Measurements from ENCODE around the gene MEX3B.

MEX3B gene

GRCh38 chr15:82062479-82063454 is 16.9 kb upstream of the MEX3B start:
- H3K9me3 ChIP-seq (ENCODE audit: low read length): no peaks in the 10 kb centered on the region
- H3K4me3 ChIP-seq (ENCODE audit: low read length): no peak overlapping the region
- peaks cover 19% of the 10 kb centered on the region for H3K27me3 ChIP-seq (ENCODE audit: insufficient read depth, low read length)
- H3K36me3 ChIP-seq (ENCODE audit: insufficient read depth, low read length): no peaks in the 10 kb centered on the region
- H3K4me1 ChIP-seq (ENCODE audit: insufficient read depth, low read length): peaks cover under 1% of the 10 kb centered on the region
- no peak overlapping the region for H2AFZ ChIP-seq (ENCODE audit: low read depth, low read length)

GRCh38 chr15:82060817-82061216 is 15.0 kb upstream of the MEX3B start:
- no peaks in the 10 kb centered on the region for H3K36me3 ChIP-seq (ENCODE audit: insufficient read depth, low read length)
- no peak overlapping the region for H3K4me3 ChIP-seq (ENCODE audit: low read length)
- H3K27me3 ChIP-seq (ENCODE audit: insufficient read depth, low read length): peaks cover 27% of the 10 kb centered on the region
- H3K4me1 ChIP-seq (ENCODE audit: insufficient read depth, low read length): peaks cover 12% of the 10 kb centered on the region
- no peaks in the 10 kb centered on the region for H3K9me3 ChIP-seq (ENCODE audit: low read length)
- no peak overlapping the region for H2AFZ ChIP-seq (ENCODE audit: low read depth, low read length)

DNA sequence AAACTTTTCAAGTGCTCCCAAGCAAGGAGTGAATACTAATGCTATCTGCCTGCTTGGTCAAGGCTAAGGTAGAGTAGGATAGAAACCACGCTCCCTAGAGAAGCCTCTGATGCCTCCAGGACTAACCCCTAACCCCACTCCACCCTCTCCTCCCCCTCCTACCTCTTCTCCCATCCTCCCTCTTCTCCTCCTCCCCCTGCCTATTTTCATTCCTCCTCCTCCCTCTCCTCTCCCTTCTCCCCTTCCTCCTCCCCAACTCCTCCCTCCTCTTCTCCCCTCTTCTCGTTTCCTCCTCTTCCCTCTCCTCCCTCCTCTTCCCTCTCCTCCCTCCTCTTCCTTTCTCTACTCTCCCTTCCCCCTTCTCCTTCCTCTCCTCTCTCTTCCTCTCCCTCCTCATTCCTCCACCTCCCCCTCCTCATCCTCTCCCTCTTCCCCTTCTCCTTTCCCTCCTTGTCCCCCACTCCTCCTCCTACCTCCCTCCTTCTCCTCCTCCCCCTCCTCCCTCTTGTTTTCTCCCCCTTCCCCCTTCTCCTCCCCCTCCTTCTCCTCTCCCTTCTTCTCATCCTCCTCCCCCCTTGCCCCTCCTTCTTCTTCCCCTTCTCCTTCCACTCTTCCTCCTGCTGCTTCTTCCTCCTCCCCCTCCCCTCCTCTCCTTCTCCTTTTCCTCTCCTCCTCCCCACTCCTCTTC is 12.8 kb upstream of the MEX3B start:
- Histone ChIP-seq H3K27me3 (ENCODE audit: insufficient read depth, low read length) (peaks cover 23% of the 10 kb centered on the region), H3K4me3 (ENCODE audit: low read length) (no peak overlapping the region), H3K4me1 (ENCODE audit: insufficient read depth, low read length) (peaks cover 12% of the 10 kb centered on the region), H2AFZ (ENCODE audit: low read depth, low read length) (no peak overlapping the region), H3K9me3 (ENCODE audit: low read length) (no peaks in the 10 kb centered on the region), H3K36me3 (ENCODE audit: insufficient read depth, low read length) (no peaks in the 10 kb centered on the region)

- no peak overlapping the region for H3K4me3 ChIP-seq (ENCODE audit: low read length)
- no peaks in the 10 kb centered on the region for H3K36me3 ChIP-seq (ENCODE audit: insufficient read depth, low read length)
- peaks cover 12% of the 10 kb centered on the region for H3K4me1 ChIP-seq (ENCODE audit: insufficient read depth, low read length)
- no peaks in the 10 kb centered on the region for H3K9me3 ChIP-seq (ENCODE audit: low read length)
- peaks cover 23% of the 10 kb centered on the region for H3K27me3 ChIP-seq (ENCODE audit: insufficient read depth, low read length)
- no peak overlapping the region for H2AFZ ChIP-seq (ENCODE audit: low read depth, low read length)
These were observed 12.2 kb upstream of the MEX3B start for GRCh38 chr15:82058026-82058425.

DNA sequence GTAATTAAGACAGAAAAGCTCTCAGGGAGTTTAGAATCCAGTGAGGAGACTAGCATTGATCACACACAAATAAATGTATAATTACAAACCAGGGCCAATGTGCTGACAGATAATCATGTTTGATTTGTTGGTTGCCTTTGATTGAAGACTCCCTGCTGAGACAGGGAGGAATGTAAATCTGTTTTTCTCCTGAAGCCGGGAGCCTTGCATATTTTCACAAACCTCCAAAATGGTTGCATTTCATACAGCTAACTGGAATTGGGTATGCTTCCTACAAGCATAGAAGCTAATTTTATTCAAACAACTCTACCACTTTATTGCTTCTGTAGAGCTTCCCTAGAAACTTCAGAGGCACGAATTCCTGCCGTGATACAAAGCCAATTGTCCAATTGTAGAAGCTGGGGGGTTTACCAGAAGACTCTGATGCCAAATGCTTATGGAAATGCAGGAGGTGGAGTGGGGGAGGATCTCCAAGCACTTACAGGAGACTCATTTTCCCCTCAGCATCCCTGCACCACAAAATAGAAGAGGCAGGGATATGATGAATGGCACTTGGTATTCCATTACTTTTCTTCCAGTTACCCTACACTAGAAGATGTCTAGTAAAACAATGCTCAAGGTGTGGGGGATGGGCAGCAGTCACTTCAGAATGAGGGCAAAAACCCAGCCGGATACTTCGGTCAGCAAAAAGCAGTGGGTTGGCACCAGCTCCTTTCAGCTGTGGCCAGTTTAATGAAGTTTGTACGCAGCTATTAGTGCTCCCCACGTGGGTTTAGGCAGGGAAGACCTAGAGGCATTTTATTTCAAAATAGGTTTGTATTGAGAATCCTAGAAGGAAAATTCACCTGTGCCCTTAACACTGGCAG is 11.4 kb upstream of the MEX3B start:
- no peaks in the 10 kb centered on the region for H3K36me3 ChIP-seq (ENCODE audit: insufficient read depth, low read length)
- H2AFZ ChIP-seq (ENCODE audit: low read depth, low read length): no peak overlapping the region
- peaks cover 12% of the 10 kb centered on the region for H3K4me1 ChIP-seq (ENCODE audit: insufficient read depth, low read length)
- H3K9me3 ChIP-seq (ENCODE audit: low read length): no peaks in the 10 kb centered on the region
- H3K4me3 ChIP-seq (ENCODE audit: low read length): no peak overlapping the region
- H3K27me3 ChIP-seq (ENCODE audit: insufficient read depth, low read length): peaks cover 23% of the 10 kb centered on the region

GRCh38 chr15:82052751-82053150 is 6.9 kb upstream of the MEX3B start:
- H3K27me3 ChIP-seq (ENCODE audit: insufficient read depth, low read length): peaks cover 8% of the 10 kb centered on the region
- H3K9me3 ChIP-seq (ENCODE audit: low read length): no peaks in the 10 kb centered on the region
- H3K4me3 ChIP-seq (ENCODE audit: low read length): no peak overlapping the region
- peaks cover 11% of the 10 kb centered on the region for H3K4me1 ChIP-seq (ENCODE audit: insufficient read depth, low read length)
- H2AFZ ChIP-seq (ENCODE audit: low read depth, low read length): no peak overlapping the region
- no peaks in the 10 kb centered on the region for H3K36me3 ChIP-seq (ENCODE audit: insufficient read depth, low read length)

DNA sequence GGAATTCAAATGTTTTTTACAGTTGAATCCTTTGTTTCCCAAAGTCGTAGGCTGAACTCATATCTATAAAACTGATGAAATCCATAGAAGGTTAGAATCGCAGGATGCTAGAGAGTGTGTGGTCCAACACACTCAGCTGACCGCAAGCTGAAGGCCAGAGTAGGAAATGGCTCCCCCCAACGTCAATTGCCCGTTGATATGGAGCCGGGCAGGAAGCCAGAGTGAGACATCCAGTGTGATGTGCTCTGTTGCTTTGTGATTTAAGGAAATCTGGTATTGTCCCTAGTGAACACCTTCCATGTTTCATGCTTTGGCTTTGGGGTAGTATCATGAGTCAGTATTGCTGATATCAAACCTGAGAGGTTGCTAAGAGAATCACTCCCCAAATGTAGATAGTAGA is 5.8 kb upstream of the MEX3B start:
- H3K4me1 ChIP-seq (ENCODE audit: insufficient read depth, low read length): peaks cover under 1% of the 10 kb centered on the region
- H2AFZ ChIP-seq (ENCODE audit: low read depth, low read length): no peak overlapping the region
- H3K4me3 ChIP-seq (ENCODE audit: low read length): no peak overlapping the region
- no peaks in the 10 kb centered on the region for H3K9me3 ChIP-seq (ENCODE audit: low read length)
- peaks cover 3% of the 10 kb centered on the region for H3K27me3 ChIP-seq (ENCODE audit: insufficient read depth, low read length)
- H3K36me3 ChIP-seq (ENCODE audit: insufficient read depth, low read length): no peaks in the 10 kb centered on the region

- H3K36me3 ChIP-seq (ENCODE audit: insufficient read depth, low read length): peaks cover 3% of the 10 kb centered on the region
- peaks cover 5% of the 10 kb centered on the region for H3K4me1 ChIP-seq (ENCODE audit: insufficient read depth, low read length)
- no peak overlapping the region for H2AFZ ChIP-seq (ENCODE audit: low read depth, low read length)
- H3K27me3 ChIP-seq (ENCODE audit: insufficient read depth, low read length): no peaks in the 10 kb centered on the region
- H3K4me3 ChIP-seq (ENCODE audit: low read length): no peak overlapping the region
- no peaks in the 10 kb centered on the region for H3K9me3 ChIP-seq (ENCODE audit: low read length)
These were observed 3.0 kb upstream of the MEX3B start for GRCh38 chr15:82048811-82049210.

DNA sequence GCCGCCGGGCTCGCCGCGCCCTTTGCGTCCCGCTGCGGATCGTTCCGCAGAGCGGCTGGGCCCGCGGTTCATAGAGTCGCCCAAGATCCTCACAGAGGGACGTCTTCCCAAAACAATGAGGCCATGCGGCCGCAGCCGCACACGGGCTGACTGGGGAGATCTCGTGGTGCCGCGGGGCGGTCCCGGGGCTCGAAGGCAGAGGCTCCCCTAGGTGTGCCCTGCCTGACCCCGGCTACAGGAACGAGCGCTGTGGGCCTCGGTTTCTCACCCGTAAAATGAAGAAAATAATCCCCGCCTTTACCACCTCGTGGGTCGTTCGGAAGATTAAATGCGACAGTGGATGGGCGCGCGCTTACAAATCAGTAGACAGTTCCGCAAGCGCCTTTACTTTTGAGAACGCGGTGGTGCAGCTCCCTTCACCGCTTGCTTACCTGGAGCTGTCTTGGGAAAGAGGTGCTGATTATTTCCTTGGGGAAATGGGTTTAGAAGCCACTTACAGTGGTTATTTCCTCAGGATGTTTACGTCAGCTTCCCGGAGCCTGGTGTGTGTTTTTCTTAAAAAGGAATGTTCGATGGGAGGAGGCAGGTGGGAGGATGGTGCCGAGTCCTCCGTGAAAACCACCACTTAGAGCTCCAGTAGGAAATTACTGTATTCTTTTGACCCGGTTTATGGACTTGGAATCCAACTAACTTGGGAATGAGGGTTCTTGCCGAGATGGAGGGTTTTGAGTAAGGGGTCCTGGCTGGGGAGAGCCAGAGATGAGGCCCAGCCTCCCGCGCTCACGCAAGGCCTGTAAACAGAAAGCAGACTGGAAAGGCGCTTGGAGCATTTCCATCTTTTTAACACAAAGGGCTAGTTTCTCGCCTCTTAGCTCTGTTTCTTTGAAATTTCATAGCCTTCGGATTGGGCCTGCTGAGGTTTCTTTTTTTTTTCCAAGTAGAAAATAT is 1.9 kb upstream of the MEX3B start:
- Histone ChIP-seq H2AFZ (ENCODE audit: low read depth, low read length) (peak overlapping the region; percentile 72), H3K9me3 (ENCODE audit: low read length) (peaks cover 6% of the 10 kb centered on the region), H3K4me1 (ENCODE audit: insufficient read depth, low read length) (peaks cover 15% of the 10 kb centered on the region), H3K36me3 (ENCODE audit: insufficient read depth, low read length) (peaks cover 14% of the 10 kb centered on the region), H3K4me3 (ENCODE audit: low read length) (peak overlapping the region; percentile 42), H3K27me3 (ENCODE audit: insufficient read depth, low read length) (no peaks in the 10 kb centered on the region)

- peak overlapping the region; percentile 94 for H3K4me3 ChIP-seq (ENCODE audit: low read length)
- H2AFZ ChIP-seq (ENCODE audit: low read depth, low read length): peak overlapping the region; percentile 83
- H3K4me1 ChIP-seq (ENCODE audit: insufficient read depth, low read length): peaks cover 21% of the 10 kb centered on the region
- H3K9me3 ChIP-seq (ENCODE audit: low read length): peaks cover 6% of the 10 kb centered on the region
- peaks cover 21% of the 10 kb centered on the region for H3K36me3 ChIP-seq (ENCODE audit: insufficient read depth, low read length)
- H3K27me3 ChIP-seq (ENCODE audit: insufficient read depth, low read length): no peaks in the 10 kb centered on the region
These were observed 1.0 kb upstream of the MEX3B start for GRCh38 chr15:82046666-82047452.

GRCh38 chr15:82045179-82045891 is 483 bp downstream of the MEX3B start:
- Histone ChIP-seq H2AFZ (ENCODE audit: low read depth, low read length) (no peak overlapping the region), H3K36me3 (ENCODE audit: insufficient read depth, low read length) (peaks cover 22% of the 10 kb centered on the region), H3K27me3 (ENCODE audit: insufficient read depth, low read length) (no peaks in the 10 kb centered on the region), H3K9me3 (ENCODE audit: low read length) (peaks cover 6% of the 10 kb centered on the region), H3K4me3 (ENCODE audit: low read length) (peak overlapping the region; percentile 97), H3K4me1 (ENCODE audit: insufficient read depth, low read length) (peaks cover 21% of the 10 kb centered on the region)
